H1 (cell line): ENCODE results near the gene OPCML. TPM values are rescaled to one million over a fixed set of nuclear protein-coding genes. Genes with fewer than 3 reads are reported as not detected.

Experiments used
- CTCF ChIA-PET: fragments of 300-600 bp; sonication (Branson Sonifier 250); formaldehyde crosslinking; loops from one replicate; lab custom pipeline; 2021; ENCODE audit not compliant: partially characterized antibody; lab: Charles Lee
- POLR2A ChIA-PET: fragments of 300-600 bp; sonication (Branson Sonifier 250); formaldehyde crosslinking; loops from one replicate; lab custom pipeline; 2021; ENCODE audit warnings: inconsistent platforms; ENCODE audit not compliant: partially characterized antibody; lab: Charles Lee
- DNase-seq, 2 experiments: peaks; one replicate each; pipeline versions ENCODE4 v3.0.0 to v3.0.0-alpha.2; 2010 to 2022; ENCODE audit warnings: low spot score in 2 of 2, low read depth in 1 of 2, mixed read lengths in 1 of 2
- FAIRE-seq: peaks from 2 replicates; lab custom pipeline; 2011; peaks lifted over from hg19 to GRCh38; lab: Jason Lieb, UNC
- H2AFZ ChIP-seq: 2 replicates; pipeline ENCODE4 v1.8.1; 2012; ENCODE audit warnings: low read length, inconsistent platforms
- H2AK5ac ChIP-seq: 2 replicates; pipeline ENCODE4 v1.6.1; 2013; ENCODE audit warnings: low read depth, low read length
- H2BK120ac ChIP-seq: replicated peaks from 2 replicates; pipeline ENCODE3; 2013; ENCODE audit warnings: low read depth, low read length, inconsistent platforms
- H2BK12ac ChIP-seq: 2 replicates; pipeline ENCODE4 v1.6.1; 2013; ENCODE audit warnings: low read depth, low read length
- H2BK15ac ChIP-seq: 2 replicates; pipeline ENCODE4 v1.6.1; 2013; ENCODE audit warnings: low read length
- H2BK20ac ChIP-seq: 2 replicates; pipeline ENCODE4 v1.6.1; 2013; ENCODE audit warnings: low read length
- H2BK5ac ChIP-seq: 2 replicates; pipeline ENCODE4 v1.6.1; 2013; ENCODE audit warnings: low read depth, low read length
- H3K14ac ChIP-seq: 2 replicates; pipeline ENCODE4 v1.6.1; 2013; ENCODE audit warnings: inconsistent platforms; ENCODE audit not compliant: insufficient read length
- H3K18ac ChIP-seq: 2 replicates; pipeline ENCODE4 v1.6.1; 2013; ENCODE audit warnings: low read length; ENCODE audit errors: extremely low read depth
- H3K23ac ChIP-seq: 2 replicates; pipeline ENCODE4 v1.6.1; 2013; ENCODE audit warnings: inconsistent platforms; ENCODE audit not compliant: insufficient read length
- H3K23me2 ChIP-seq: 2 replicates; pipeline ENCODE4 v1.6.1; 2013; ENCODE audit warnings: low read depth, low read length
- H3K27ac ChIP-seq: 2 replicates; pipeline ENCODE4 v1.6.1; 2011; ENCODE audit warnings: low read depth, low read length, inconsistent platforms
- H3K27me3 ChIP-seq, 4 experiments: replicated peaks in 1 of 4; 1 replicate in 1 of 4; 2 replicates in 3 of 4; pipeline versions ENCODE4 v1.6.1 to v1.8.1; 2011 to 2013; ENCODE audit warnings: low read length in 3 of 4, mild to moderate bottlenecking in 3 of 4, inconsistent platforms in 2 of 4, mixed read lengths in 2 of 4, moderate library complexity in 1 of 4; ENCODE audit not compliant: control insufficient read depth in 3 of 4, insufficient read depth in 3 of 4; ENCODE audit errors: extremely low read depth in 1 of 4
- H3K36me3 ChIP-seq, 4 experiments: 2 replicates each; pipeline versions ENCODE4 v1.6.1 to v1.8.1; 2011 to 2013; ENCODE audit warnings: mild to moderate bottlenecking in 4 of 4, low read length in 3 of 4, moderate library complexity in 2 of 4, control low read depth in 1 of 4, inconsistent platforms in 1 of 4; ENCODE audit not compliant: insufficient read depth in 4 of 4, control insufficient read depth in 2 of 4
- H3K4ac ChIP-seq: replicated peaks from 2 replicates; pipeline ENCODE3; 2013; ENCODE audit warnings: low read length, low read depth, mixed read lengths, inconsistent platforms; ENCODE audit not compliant: insufficient read length
- H3K4me1 ChIP-seq, 4 experiments: replicated peaks in 1 of 4; 1 replicate in 1 of 4; 2 replicates in 3 of 4; pipeline versions ENCODE4 v1.6.1 to v1.8.1; 2011 to 2013; ENCODE audit warnings: low read length in 3 of 4, inconsistent platforms in 2 of 4, mixed read lengths in 1 of 4; ENCODE audit not compliant: insufficient read depth in 4 of 4, control insufficient read depth in 3 of 4
- H3K4me2 ChIP-seq, 2 experiments: 2 replicates each; pipeline versions ENCODE4 v1.6.1 to v1.8.1; 2011 to 2013; ENCODE audit warnings: low read depth in 2 of 2, low read length in 2 of 2, control low read depth in 1 of 2, inconsistent platforms in 1 of 2, mild to moderate bottlenecking in 1 of 2; ENCODE audit not compliant: insufficient read depth in 1 of 2
- H3K4me3 ChIP-seq, 4 experiments: fragments of 200-600, 300-600 bp in 1 of 4; sonication (generic), shearing (Covaris generic), sonication (Bioruptor Twin) in 1 of 4; 2 replicates each; pipeline versions ENCODE4 v1.5.1 to v1.8.1; 2011 to 2016; ENCODE audit warnings: low read length in 4 of 4, low read depth in 3 of 4, control low read depth in 2 of 4, inconsistent platforms in 2 of 4, mild to moderate bottlenecking in 2 of 4, mixed read lengths in 1 of 4, moderate library complexity in 1 of 4; ENCODE audit not compliant: insufficient read depth in 2 of 4; ENCODE audit errors: extremely low read depth in 1 of 4
- H3K56ac ChIP-seq: replicated peaks from 2 replicates; pipeline ENCODE3; 2013; ENCODE audit warnings: low read depth, mild to moderate bottlenecking, mixed read lengths, low read length, inconsistent platforms; ENCODE audit not compliant: insufficient read length
- H3K79me1 ChIP-seq: 2 replicates; pipeline ENCODE4 v1.6.1; 2013; ENCODE audit warnings: low read depth, low read length, control low read depth
- H3K79me2 ChIP-seq, 2 experiments: 2 replicates each; pipeline versions ENCODE4 v1.6.1 to v1.8.1; 2012 to 2013; ENCODE audit warnings: low read length in 2 of 2, mild to moderate bottlenecking in 2 of 2, inconsistent platforms in 1 of 2; ENCODE audit not compliant: insufficient read depth in 2 of 2, control insufficient read depth in 1 of 2
- H3K9ac ChIP-seq, 4 experiments: replicated peaks in 1 of 4; 1 replicate in 1 of 4; 2 replicates in 3 of 4; pipeline versions ENCODE4 v1.6.1 to v1.8.1; 2011 to 2013; ENCODE audit warnings: low read depth in 3 of 4, low read length in 3 of 4, control low read depth in 2 of 4, mild to moderate bottlenecking in 2 of 4, moderate library complexity in 2 of 4, inconsistent platforms in 1 of 4; ENCODE audit errors: extremely low read depth in 1 of 4
- H3K9me3 ChIP-seq, 2 experiments: 2 replicates each; pipeline versions ENCODE4 v1.6.1 to v1.8.1; 2012 to 2013; ENCODE audit warnings: mild to moderate bottlenecking in 2 of 2, moderate library complexity in 2 of 2, control low read depth in 1 of 2, inconsistent platforms in 1 of 2, low read depth in 1 of 2, low read length in 1 of 2, mixed read lengths in 1 of 2; ENCODE audit not compliant: insufficient read depth in 2 of 2
- H4K20me1 ChIP-seq, 2 experiments: replicated peaks in 1 of 2; 2 replicates each; pipeline versions ENCODE3 to v1.8.1; 2011 to 2013; ENCODE audit warnings: inconsistent platforms in 2 of 2, low read length in 2 of 2, mild to moderate bottlenecking in 1 of 2; ENCODE audit not compliant: insufficient read depth in 2 of 2, control insufficient read depth in 1 of 2
- H4K5ac ChIP-seq: 2 replicates; pipeline ENCODE4 v1.6.1; 2013; ENCODE audit warnings: low read length, low read depth, mixed read lengths, inconsistent platforms; ENCODE audit not compliant: insufficient read length
- H4K8ac ChIP-seq: 2 replicates; pipeline ENCODE4 v1.8.0; 2013; ENCODE audit warnings: mild to moderate bottlenecking, moderate library complexity, low read length, inconsistent platforms; ENCODE audit not compliant: insufficient read depth; ENCODE audit errors: extremely low read depth
- H4K91ac ChIP-seq: replicated peaks from 2 replicates; pipeline ENCODE3; 2013; ENCODE audit warnings: low read length, mixed read lengths, inconsistent platforms; ENCODE audit not compliant: insufficient read length
- BRCA1 ChIP-seq: IDR thresholded peaks from 2 replicates; pipeline ENCODE4 v1.6.1; 2012; ENCODE audit warnings: low read depth, low read length, improper control_type of control experiment
- EZH2 ChIP-seq: fragments of 200-600 bp; sonication (generic); IDR thresholded peaks from 2 replicates; pipeline ENCODE4 v1.7.1; 2012; ENCODE audit warnings: low read depth, mild to moderate bottlenecking, moderate library complexity, low read length, inconsistent platforms; ENCODE audit not compliant: severe bottlenecking
- POLR2AphosphoS5 ChIP-seq: IDR thresholded peaks from 2 replicates; pipeline ENCODE4 v1.6.1; 2011; ENCODE audit warnings: low read depth, low read length
- SP1 ChIP-seq: IDR thresholded peaks from 2 replicates; pipeline ENCODE4 v1.6.1; 2011; ENCODE audit warnings: low read depth, low read length
- WGBS, 2 experiments: shearing (Covaris generic) in 1 of 2; methylation state at CpG; one replicate each; pipeline versions ENCODE4 v1.1.6 to v1.1.7; 2013 to 2015; ENCODE audit warnings: low lambda C conversion rate in 2 of 2, mixed read lengths in 2 of 2, inconsistent platforms in 1 of 2, low coverage in 1 of 2, missing lambda C conversion rate in 1 of 2; ENCODE audit not compliant: insufficient replicate concordance in 2 of 2, insufficient coverage in 1 of 2, insufficient read length in 1 of 2; ENCODE audit errors: extremely low coverage in 1 of 2, missing lambda C conversion rate in 1 of 2; 5-methylcytosine and 5-hydroxymethylcytosine counted together
- polyA plus RNA-seq, 7 experiments: library from polyadenylated mRNA; depleted of rRNA in 3 of 7; stranded (reverse) in 5 of 7; unstranded in 2 of 7; fragments of >200 nt in 5 of 7; fragments of 200-250 nt in 2 of 7; gene quantifications; 1 replicate in 5 of 7; 2 replicates in 1 of 7; 4 replicates in 1 of 7; pipeline versions ENCODE4 v1.2.1 to v1.2.3, GENCODE V29; 2011 to 2013; ENCODE audit warnings: missing spikeins in 2 of 7, mixed read lengths in 2 of 7
- total RNA-seq: library from RNA; stranded (reverse); fragmentation: NEBNext Ultra II Directional; extraction: Animal tissue kit (Norgen Biotek cat#: 25700); gene quantifications from 2 replicates; pipeline ENCODE4 v1.2.1, GENCODE V29; 2021

The OPCML gene
- total and polyA plus RNA-seq, 2 of the 8 experiments (the other 6 are each of a cell fraction or from before 2014, with no cell fraction given): 2.3 to 3.1 TPM

DNA sequence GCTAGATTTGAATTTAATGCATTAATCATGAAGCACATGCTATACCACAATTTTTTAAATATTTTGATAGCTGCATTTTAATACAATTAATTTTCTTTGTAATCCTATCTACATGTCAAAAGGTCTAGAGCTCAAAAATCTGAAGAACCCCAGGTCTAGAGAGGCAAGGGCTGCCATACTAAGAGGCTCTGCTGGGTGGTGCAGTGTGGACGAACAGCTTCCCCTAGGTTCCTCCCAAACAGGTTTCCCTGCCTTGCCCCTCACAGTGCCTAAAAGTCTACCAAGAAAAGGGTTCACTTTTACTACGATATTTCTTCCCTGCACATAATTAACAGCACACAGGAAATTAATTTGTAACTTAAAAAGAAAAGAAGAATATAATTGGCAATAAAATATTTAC is 681.1 kb downstream of the OPCML start:
- no peak overlapping the region for H4K91ac ChIP-seq
- H3K9me3 ChIP-seq: peaks cover 10 to 11% of the 10 kb centered on the region in 2 experiments; a peak in 3 of 4 replicates
- no peak overlapping the region for H2BK20ac ChIP-seq
- H3K36me3 ChIP-seq: 0 out of 8 replicates have a peak, but pooled peaks cover 0 to 4% (median 2%) of the 10 kb centered on the region in 4 experiments
- no peak overlapping the region for H3K4me2 ChIP-seq
- 80% methylated on average over 2 of the region's 2 CpGs; no CpG with 5 or more reads in 1 of the 2 experiments for WGBS, 2 experiments
- H3K79me2 ChIP-seq: no peaks in the 10 kb centered on the region
- DNase-seq: no peak
- H2BK15ac ChIP-seq: no peak overlapping the region
- ChIA-PET POLR2A (no interaction called here), CTCF (interaction anchor here (0.6 to 1.2 kb wide), 2 partner anchors 12 to 91 kb away, joined by 3 read pairs; no protein-coding TSS in a partner anchor)
- H3K14ac ChIP-seq: no peak overlapping the region
- H3K4me1 ChIP-seq: no peaks in the 10 kb centered on the region
- no peak overlapping the region for H3K4me3 ChIP-seq
- no peaks in the 10 kb centered on the region for H3K23me2 ChIP-seq
- no peak overlapping the region for H3K27ac ChIP-seq
- no peak for FAIRE-seq
- no peak overlapping the region for H2AK5ac ChIP-seq
- H3K18ac ChIP-seq: no peak overlapping the region
- H2BK5ac ChIP-seq: no peak overlapping the region
- no peak overlapping the region for H3K9ac ChIP-seq
- no peak overlapping the region for H3K56ac ChIP-seq
- no peaks in the 10 kb centered on the region for H3K27me3 ChIP-seq
- H3K23ac ChIP-seq: no peak overlapping the region
- no peak overlapping the region for H2BK12ac ChIP-seq
- no peak overlapping the region for H2AFZ ChIP-seq
- no peak overlapping the region for H4K5ac ChIP-seq
- no peaks in the 10 kb centered on the region for H4K20me1 ChIP-seq
- no peak overlapping the region for H2BK120ac ChIP-seq
- no peak overlapping the region for H3K4ac ChIP-seq
- H3K79me1 ChIP-seq: no peaks in the 10 kb centered on the region
- H4K8ac ChIP-seq: no peak overlapping the region
- TF ChIP-seq POLR2AphosphoS5 (no peak), BRCA1 (no peak), SP1 (no peak), EZH2 (no peak)
